HEK293 (cell line): Measurements from ENCODE around the gene SPTBN5.

Experiments
- CTCF ChIP-seq: fragments of 450-650 bp; formaldehyde crosslinking; IDR thresholded peaks from 2 replicates; pipeline ENCODE4 v1.5.1; 2016; ENCODE audit warnings: missing biosample characterization, missing genetic modification characterization
- PBX3 ChIP-seq: sonication (generic); formaldehyde crosslinking; IDR thresholded peaks from 2 replicates; pipeline ENCODE4 v1.8.1; 2022; ENCODE audit warnings: mild to moderate bottlenecking, moderate library complexity, missing genetic modification reagents
- YY1 ChIP-seq: fragments of 450-650 bp; formaldehyde crosslinking; IDR thresholded peaks from 2 replicates; pipeline ENCODE4 v1.5.1; 2018; ENCODE audit warnings: missing biosample characterization, missing genetic modification characterization
- ZBTB26 ChIP-seq: fragments of 450-650 bp; formaldehyde crosslinking; optimal IDR thresholded peaks from 2 replicates; pipeline ENCODE3; 2016; ENCODE audit warnings: missing biosample characterization, mild to moderate bottlenecking, missing genetic modification characterization
- ZNF449 ChIP-seq: fragments of 450-650 bp; formaldehyde crosslinking; IDR thresholded peaks from 2 replicates; pipeline ENCODE4 v1.5.1; 2017; ENCODE audit warnings: missing biosample characterization, mild to moderate bottlenecking, missing genetic modification characterization, moderate library complexity

- TF ChIP-seq CTCF (tag by site-specific recombination), result no peak
- no peak for TF ChIP-seq YY1 (tag by site-specific recombination)
- no peak for TF ChIP-seq ZNF449
- TF ChIP-seq PBX3 (CRISPR knock-in tag), result no peak
- TF ChIP-seq ZBTB26, result no peak
Observed at GRCh38 chr15:41879321-41879845, 14.5 kb downstream of the SPTBN5 start.
